OCI-LY1 (cell line): ENCODE data around the gene ZC3H18.

ENCODE experiments used
- CTCF ChIP-seq: fragments of 200-600 bp; sonication (generic), shearing (Covaris generic); IDR thresholded peaks from 2 replicates; pipeline ENCODE4 v1.5.1; 2017; ENCODE audit warnings: mild to moderate bottlenecking, antibody characterized with exemption, low read length, moderate library complexity, mixed read lengths
- EZH2 ChIP-seq: fragments of 200-600 bp; sonication (generic), shearing (Covaris generic); IDR thresholded peaks from 2 replicates; pipeline ENCODE4 v1.8.0; 2017; ENCODE audit warnings: borderline replicate concordance, mixed run types, mild to moderate bottlenecking, antibody characterized with exemption, low read length, moderate library complexity, mixed read lengths

- no peak for TF ChIP-seq EZH2
- no peak for TF ChIP-seq CTCF
These were observed 44.8 kb downstream of the ZC3H18 start for GRCh38 chr16:88614818-88615580.
